Tibial artery (tissue), 4 donors: ENCODE measurements around the gene GALT.

Experiments
- DNase-seq, 2 donors: peaks; one replicate each; pipeline ENCODE4 v3.0.0-alpha.2; 2019
- H3K27ac ChIP-seq, 2 donors: fragments of 200-600 bp; sonication (generic) in 1 of 2; 1 replicate in 1 of 2; 2 replicates in 1 of 2; pipeline ENCODE4 v1.5.1; 2018 to 2019; ENCODE audit warnings: mild to moderate bottlenecking in 1 of 2
- H3K27me3 ChIP-seq, 2 donors: fragments of 200-600 bp; sonication (generic) in 1 of 2; one replicate each; pipeline versions ENCODE4 v1.5.1 to v1.6.0; 2016 to 2019
- H3K36me3 ChIP-seq, 3 donors: fragments of 200-600 bp; sonication (generic) in 2 of 3; one replicate each; pipeline ENCODE4 v1.5.1; 2016 to 2019; ENCODE audit warnings: mild to moderate bottlenecking in 2 of 3
- H3K4me1 ChIP-seq, 4 donors: fragments of 200-600 bp; sonication (generic) in 2 of 4; 1 replicate in 3 of 4; 2 replicates in 1 of 4; pipeline ENCODE4 v1.5.1; 2016 to 2019
- H3K4me3 ChIP-seq, 2 donors: fragments of 200-600 bp; sonication (generic) in 1 of 2; 1 replicate in 1 of 2; 2 replicates in 1 of 2; pipeline ENCODE4 v1.5.1; 2018 to 2019; ENCODE audit warnings: mild to moderate bottlenecking in 2 of 2
- H3K9me3 ChIP-seq, 3 donors: fragments of 200-600 bp; sonication (generic) in 1 of 3; one replicate each; pipeline ENCODE4 v1.5.1; 2016 to 2019
- CTCF ChIP-seq, 2 experiments: fragments of 200-600 bp in 1 of 2; fragments of 450-650 bp in 1 of 2; IDR thresholded peaks; one replicate each; pipeline ENCODE4 v1.5.1; 2017 to 2019; ENCODE audit warnings: antibody characterized with exemption in 2 of 2, mild to moderate bottlenecking in 1 of 2, moderate library complexity in 1 of 2
- intact Hi-C: fragments of 100-400 bp; cut with DNase I; formaldehyde crosslinking; loops from one replicate; pipeline ENCODE4 v1.15.0; 2023; ENCODE audit warnings: low total_unique reads

GALT gene

GRCh38 chr9:34611811-34612787, 34.4 kb upstream of the GALT start, which contains the start of gene RPP25L:
Gene RPP25L, minus strand, starts transcription at chr9:34612097. Its CDS starts 801 bp downstream, at chr9:34611296.
- H3K9me3 ChIP-seq: no peaks in the 10 kb centered on the region
- peak within 1 kb of the TSS; percentile 60 to 63 for H3K4me3 ChIP-seq
- H3K36me3 ChIP-seq: peaks cover 11 to 36% (median 34%) of the 10 kb centered on the region in 3 donors
- H3K27ac ChIP-seq: peak within 1 kb of the TSS; percentile 76 to 83
- H3K27me3 ChIP-seq: no peaks in the 10 kb centered on the region
- DNase-seq: peak; percentile 85 to 93
- peaks cover 0 to 24% (median 20%) of the 10 kb centered on the region in 4 donors for H3K4me1 ChIP-seq
- intact Hi-C loops: loop anchor here (2.0 to 10.0 kb wide), 3 partner anchors 21 to 157 kb away; partner anchors contain the start of genes DNAI1 and FAM219A
- no peak for TF ChIP-seq CTCF (IDR thresholded peaks at IDR 0.05)

- intact Hi-C loops: loop anchor here (2.0 to 10.0 kb wide), 3 partner anchors 20 to 158 kb away; partner anchors contain the start of genes DNAI1 and FAM219A
Observed at GRCh38 chr9:34612788-34613390, 33.6 kb upstream of the GALT start.

GRCh38 chr9:34615132-34615531, 31.3 kb upstream of the GALT start:
- Histone ChIP-seq H3K9me3 (no peaks in the 10 kb centered on the region), H3K27me3 (no peaks in the 10 kb centered on the region), H3K4me1 (peaks cover 0 to 33% (median 29%) of the 10 kb centered on the region in 4 donors), H3K4me3 (no peak overlapping the region), H3K27ac (no peak overlapping the region), H3K36me3 (peaks cover 11 to 53% (median 47%) of the 10 kb centered on the region in 3 donors)
- no peak for TF ChIP-seq CTCF (IDR thresholded peaks at IDR 0.05)
- no peak for DNase-seq
- intact Hi-C loops: loop anchor here (10.0 kb wide), 2 partner anchors 90 to 160 kb away; partner anchors contain the start of genes DNAI1 and FAM219A

More at GRCh38 chr9:34612788-34613390, 33.6 kb upstream of the GALT start:
- Histone ChIP-seq H3K4me1 (peaks cover 0 to 24% (median 20%) of the 10 kb centered on the region in 4 donors), H3K4me3 (peak overlapping the region; percentile 60 to 63), H3K36me3 (peaks cover 11 to 44% (median 42%) of the 10 kb centered on the region in 3 donors), H3K27ac (peak overlapping the region; percentile 76 to 83), H3K9me3 (no peaks in the 10 kb centered on the region), H3K27me3 (no peaks in the 10 kb centered on the region)
- TF ChIP-seq CTCF (IDR thresholded peaks at IDR 0.05): peak; percentile 78 to 86
- DNase-seq: peak; percentile 72 to 85

- H3K27me3 ChIP-seq: peaks cover 4 to 35% of the 10 kb centered on the region in 2 donors
- H3K36me3 ChIP-seq: peaks cover 11 to 35% (median 29%) of the 10 kb centered on the region in 3 donors
- peak within 1 kb of the TSS; percentile 54 to 69 for H3K27ac ChIP-seq
- peaks cover 0 to 32% (median 20%) of the 10 kb centered on the region in 4 donors for H3K4me1 ChIP-seq
- intact Hi-C loops: no loop called here
- peak; percentile 95 to 96 for DNase-seq
- H3K9me3 ChIP-seq: no peaks in the 10 kb centered on the region
- no peak for TF ChIP-seq CTCF (IDR thresholded peaks at IDR 0.05)
- peak within 1 kb of the TSS; percentile 71 to 95 for H3K4me3 ChIP-seq
Observed at GRCh38 chr9:34620061-34620994, 26.1 kb upstream of the GALT start, which contains the start of gene DCTN3. Gene DCTN3, minus strand, starts transcription at chr9:34620495. Its CDS starts 31 bp downstream, at chr9:34620464.
